HG03066 (cell line): ENCODE data around the gene HES7.
A peak's percentile ranks its signal among the peaks of the same experiment; 100 is the strongest.
"Not testable (repeated sequence)": the region's sequence is repeated elsewhere in the genome, so short reads cannot be mapped to it uniquely, and the experiment has no call there.

Experiments used
- ATAC-seq: cut with Tn5 transposase; IDR thresholded peaks from one replicate; pipeline ENCODE4 v1.9.1; 2021; ENCODE audit warnings: low read depth; ENCODE audit not compliant: unreplicated experiment

Gene HES7

GRCh38 chr17:8124350-8125153 is 646 bp upstream of the HES7 start:
- no peak for ATAC-seq

- ATAC-seq: no peak
Observed at GRCh38 chr17:8122924-8123694, 797 bp downstream of the HES7 start.

GRCh38 chr17:8122422-8122923 is 1.4 kb downstream of the HES7 start:
- no peak for ATAC-seq

- ATAC-seq: no peak
Observed at GRCh38 chr17:8121681-8122421, 2.1 kb downstream of the HES7 start.

- no peak for ATAC-seq
Observed at GRCh38 chr17:8121407-8121680, 2.6 kb downstream of the HES7 start.

GRCh38 chr17:8120520-8121406 is 3.1 kb downstream of the HES7 start:
- no peak for ATAC-seq

GRCh38 chr17:8119581-8120519 is 4.1 kb downstream of the HES7 start:
- ATAC-seq: peak; percentile 35

- peak; percentile 36 for ATAC-seq
Observed at GRCh38 chr17:8118769-8119580, 4.9 kb downstream of the HES7 start.

- no peak for ATAC-seq
Observed at GRCh38 chr17:8117980-8118768, 5.7 kb downstream of the HES7 start, which contains the start of gene ALOXE3. Gene ALOXE3, minus strand, starts transcription at chr17:8118514. Its CDS starts 524 bp downstream, at chr17:8117990.

GRCh38 chr17:8117367-8117979 is 6.4 kb downstream of the HES7 start:
- no peak for ATAC-seq

GRCh38 chr17:8116776-8117175 is 7.1 kb downstream of the HES7 start:
- ATAC-seq: no peak

- no peak for ATAC-seq
Observed at GRCh38 chr17:8110907-8111306, 13.0 kb downstream of the HES7 start.

GRCh38 chr17:8110456-8110804 is 13.5 kb downstream of the HES7 start:
- ATAC-seq: no peak

- ATAC-seq: no peak
Observed at GRCh38 chr17:8109661-8110455, 14.0 kb downstream of the HES7 start.

- no peak for ATAC-seq
Observed at GRCh38 chr17:8108972-8109660, 14.8 kb downstream of the HES7 start.

- ATAC-seq: not testable (repeated sequence)
Observed at GRCh38 chr17:8106980-8107379, 16.9 kb downstream of the HES7 start.
